Ascending aorta (tissue), 2 donors: ENCODE measurements around the gene RNF166. TPM values are rescaled to one million over a fixed set of nuclear protein-coding genes. Genes with fewer than 3 reads are reported as not detected.

Experiments used
- DNase-seq, 2 donors: peaks; one replicate each; pipeline ENCODE4 v3.0.0-alpha.2; 2019; ENCODE audit warnings: low spot score in 2 of 2
- H3K27ac ChIP-seq, 2 donors: fragments of 200-600 bp; sonication (generic); one replicate each; pipeline ENCODE4 v1.5.1; 2016 to 2017; ENCODE audit warnings: mild to moderate bottlenecking in 1 of 2
- H3K27me3 ChIP-seq: fragments of 200-600 bp; sonication (generic); one replicate; pipeline ENCODE4 v1.5.1; 2017
- H3K36me3 ChIP-seq, 2 donors: fragments of 200-600 bp; sonication (generic); one replicate each; pipeline ENCODE4 v1.5.1; 2016
- H3K4me1 ChIP-seq, 2 donors: fragments of 200-600 bp; sonication (generic); one replicate each; pipeline ENCODE4 v1.5.1; 2016 to 2017; ENCODE audit warnings: mild to moderate bottlenecking in 1 of 2
- H3K4me3 ChIP-seq, 2 donors: fragments of 200-600 bp; sonication (generic); one replicate each; pipeline ENCODE4 v1.5.1; 2016 to 2017; ENCODE audit warnings: mild to moderate bottlenecking in 1 of 2
- H3K9me3 ChIP-seq, 2 donors: fragments of 200-600 bp; sonication (generic); one replicate each; pipeline ENCODE4 v1.5.1; 2016
- intact Hi-C: fragments of 100-400 bp; cut with DNase I; formaldehyde crosslinking; loops from one replicate; pipeline ENCODE4 v1.15.1; 2023
- total RNA-seq: library from RNA; depleted of rRNA; stranded (reverse); fragments of >200 nt; gene quantifications from one replicate; pipeline ENCODE4 v1.1.0, GENCODE V29; 2016
- TF ChIP-seq, protein P1 (sequence below), 3 experiments: fragments of 200-600 bp in 2 of 3; fragments of 450-650 bp in 1 of 3; sonication (generic) in 2 of 3; IDR thresholded peaks; one replicate each; pipeline ENCODE4 v1.5.1; 2016 to 2019; ENCODE audit warnings: antibody characterized with exemption in 3 of 3, mild to moderate bottlenecking in 1 of 3, moderate library complexity in 1 of 3

The RNF166 gene
- total RNA-seq, 1 donor from 2014 or later = 44.3 TPM

DNA sequence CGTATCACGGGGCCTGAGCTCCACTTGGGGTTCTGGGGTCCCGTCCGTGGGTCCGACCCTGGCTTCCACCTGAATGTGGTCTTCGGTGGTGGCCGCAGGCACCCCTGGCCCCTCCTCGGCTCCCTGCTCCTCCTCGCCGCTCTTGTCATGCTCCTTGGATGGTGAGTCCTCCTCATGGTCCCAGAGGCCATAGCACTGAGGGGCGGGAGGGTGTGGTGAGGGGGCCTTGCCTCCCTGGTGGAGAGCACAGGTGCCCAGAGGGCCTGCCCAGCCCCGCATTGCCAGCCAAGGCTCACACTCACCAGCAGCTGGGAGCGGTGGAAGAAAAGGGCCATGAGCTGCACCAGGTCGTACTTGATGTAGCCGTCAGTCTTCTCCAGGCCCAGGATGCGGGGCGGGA is 15.0 kb upstream of the RNF166 start:
- Histone ChIP-seq H3K4me1 (no peaks in the 10 kb centered on the region), H3K4me3 (no peak overlapping the region), H3K27ac (no peak overlapping the region), H3K36me3 (peaks cover 79 to 99% of the 10 kb centered on the region in 2 donors), H3K9me3 (no peaks in the 10 kb centered on the region), H3K27me3 (no peaks in the 10 kb centered on the region)
- TF ChIP-seq, protein P1, sequence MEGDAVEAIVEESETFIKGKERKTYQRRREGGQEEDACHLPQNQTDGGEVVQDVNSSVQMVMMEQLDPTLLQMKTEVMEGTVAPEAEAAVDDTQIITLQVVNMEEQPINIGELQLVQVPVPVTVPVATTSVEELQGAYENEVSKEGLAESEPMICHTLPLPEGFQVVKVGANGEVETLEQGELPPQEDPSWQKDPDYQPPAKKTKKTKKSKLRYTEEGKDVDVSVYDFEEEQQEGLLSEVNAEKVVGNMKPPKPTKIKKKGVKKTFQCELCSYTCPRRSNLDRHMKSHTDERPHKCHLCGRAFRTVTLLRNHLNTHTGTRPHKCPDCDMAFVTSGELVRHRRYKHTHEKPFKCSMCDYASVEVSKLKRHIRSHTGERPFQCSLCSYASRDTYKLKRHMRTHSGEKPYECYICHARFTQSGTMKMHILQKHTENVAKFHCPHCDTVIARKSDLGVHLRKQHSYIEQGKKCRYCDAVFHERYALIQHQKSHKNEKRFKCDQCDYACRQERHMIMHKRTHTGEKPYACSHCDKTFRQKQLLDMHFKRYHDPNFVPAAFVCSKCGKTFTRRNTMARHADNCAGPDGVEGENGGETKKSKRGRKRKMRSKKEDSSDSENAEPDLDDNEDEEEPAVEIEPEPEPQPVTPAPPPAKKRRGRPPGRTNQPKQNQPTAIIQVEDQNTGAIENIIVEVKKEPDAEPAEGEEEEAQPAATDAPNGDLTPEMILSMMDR (IDR thresholded peaks at IDR 0.05) = no peak
- DNase-seq = no peak
- intact Hi-C loops = no loop called here

DNA sequence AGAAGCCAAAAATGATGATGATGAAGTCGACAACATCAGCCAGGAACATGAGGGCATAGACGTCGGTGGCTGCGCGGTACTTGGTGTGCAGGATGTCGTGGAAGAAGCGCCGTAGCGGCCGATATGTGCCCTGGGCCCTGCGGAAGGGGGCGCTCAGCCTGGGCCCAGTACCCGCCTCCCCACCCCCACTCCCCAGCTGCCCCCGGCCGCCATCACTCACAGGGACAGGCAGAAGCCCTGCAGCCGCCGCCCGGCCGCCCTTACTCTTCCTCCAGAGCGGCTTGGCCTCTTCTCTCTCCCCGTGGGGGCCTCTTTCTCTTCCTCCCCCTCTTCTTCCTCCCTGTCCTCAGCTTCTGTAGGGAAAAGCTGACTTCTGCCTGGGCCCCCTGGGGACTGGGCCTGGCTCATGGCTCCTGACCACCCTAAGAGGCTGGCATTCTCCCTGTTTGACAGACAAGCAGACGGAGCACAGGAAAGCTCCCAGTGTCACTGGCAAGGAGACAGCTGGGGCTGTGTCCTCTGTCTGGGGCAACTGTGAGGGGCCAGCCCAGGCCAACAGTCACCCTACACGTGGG is 14.3 kb upstream of the RNF166 start:
- TF ChIP-seq, protein P1 (IDR thresholded peaks at IDR 0.05) = no peak
- H3K4me1 ChIP-seq = no peaks in the 10 kb centered on the region
- H3K9me3 ChIP-seq = no peaks in the 10 kb centered on the region
- intact Hi-C loops = no loop called here
- H3K4me3 ChIP-seq = no peak overlapping the region
- H3K36me3 ChIP-seq = peaks cover 79 to 99% of the 10 kb centered on the region in 2 donors
- no peak overlapping the region for H3K27ac ChIP-seq
- H3K27me3 ChIP-seq = no peaks in the 10 kb centered on the region
- DNase-seq = no peak

DNA sequence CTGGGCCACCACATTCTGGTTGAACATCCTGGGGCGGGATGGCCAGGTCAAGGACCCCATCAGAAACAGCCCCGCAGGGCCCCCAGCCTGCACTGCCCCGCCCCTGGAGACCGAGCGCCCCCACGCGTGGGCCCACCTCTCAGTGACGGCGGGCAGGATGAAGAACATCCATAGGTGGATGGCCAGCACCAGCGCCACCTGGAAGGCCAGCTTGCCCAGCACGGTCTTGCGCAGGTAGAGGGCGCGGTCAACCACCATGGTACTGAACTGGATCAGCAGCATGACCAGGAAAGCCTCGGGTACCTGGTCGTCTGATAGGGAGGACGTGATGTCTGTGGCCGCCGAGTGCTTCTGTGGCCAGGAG is 13.7 kb upstream of the RNF166 start:
- Histone ChIP-seq H3K9me3 (no peaks in the 10 kb centered on the region), H3K4me1 (no peaks in the 10 kb centered on the region), H3K27me3 (no peaks in the 10 kb centered on the region), H3K27ac (no peak overlapping the region), H3K4me3 (no peak overlapping the region), H3K36me3 (peaks cover 79 to 99% of the 10 kb centered on the region in 2 donors)
- TF ChIP-seq, protein P1 (IDR thresholded peaks at IDR 0.05) = no peak
- intact Hi-C loops = no loop called here
- DNase-seq = no peak

DNA sequence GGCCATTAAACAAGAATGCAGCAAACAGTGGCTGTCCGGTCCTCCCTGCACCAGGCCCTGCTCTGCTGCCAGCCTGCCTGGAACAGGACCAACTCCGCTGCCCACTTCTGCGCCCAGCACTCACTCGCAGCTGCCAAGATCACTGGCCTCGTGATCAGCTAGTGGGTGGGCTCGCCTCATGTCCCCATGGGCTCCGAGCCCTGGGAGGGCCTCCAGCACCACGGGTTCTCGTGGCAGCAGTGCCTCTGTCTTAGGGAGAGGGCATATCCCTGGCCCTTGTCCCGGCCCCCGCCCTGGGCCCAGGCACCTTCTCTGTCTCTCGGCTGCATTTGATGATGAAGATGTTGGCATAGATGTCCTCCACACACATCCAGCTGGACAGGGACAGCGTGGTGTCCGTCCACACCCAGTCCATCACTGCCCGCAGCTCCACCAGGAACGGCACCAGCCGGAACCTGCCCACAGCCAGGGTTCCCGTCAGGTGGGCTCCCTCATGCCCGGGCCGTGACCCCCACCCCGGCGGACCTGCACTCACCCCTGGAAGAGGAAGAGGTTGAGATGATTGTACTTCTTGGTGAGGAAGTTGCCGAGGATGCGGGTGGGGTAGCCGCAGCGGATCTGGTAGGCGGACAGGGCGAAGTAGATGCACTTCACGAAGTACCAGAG is 13.2 kb upstream of the RNF166 start:
- intact Hi-C loops = no loop called here
- no peak overlapping the region for H3K27ac ChIP-seq
- TF ChIP-seq, protein P1 (IDR thresholded peaks at IDR 0.05) = no peak
- H3K4me3 ChIP-seq = no peak overlapping the region
- H3K36me3 ChIP-seq = peaks cover 79 to 99% of the 10 kb centered on the region in 2 donors
- H3K27me3 ChIP-seq = no peaks in the 10 kb centered on the region
- no peak for DNase-seq
- H3K4me1 ChIP-seq = no peaks in the 10 kb centered on the region
- H3K9me3 ChIP-seq = no peaks in the 10 kb centered on the region

DNA sequence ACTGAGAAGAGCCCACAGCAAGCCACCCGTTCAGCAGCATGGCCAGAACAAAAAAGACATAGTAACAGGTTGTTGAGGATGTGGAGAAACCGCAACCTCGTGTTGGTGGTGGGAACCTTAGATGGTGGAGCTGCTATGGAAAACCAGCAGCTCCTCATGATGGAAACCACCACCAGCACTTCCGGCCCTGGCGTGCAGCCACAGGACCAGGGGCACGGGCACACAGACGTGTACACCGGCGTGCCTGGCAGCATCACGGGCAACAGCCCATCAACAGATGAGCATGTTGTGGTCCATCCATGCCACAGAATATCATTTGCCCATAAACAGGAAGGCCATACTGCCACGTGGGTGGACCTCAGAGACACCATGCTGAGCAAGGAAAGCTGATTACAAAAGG is 12.0 kb upstream of the RNF166 start:
- Histone ChIP-seq H3K36me3 (peaks cover 72 to 98% of the 10 kb centered on the region in 2 donors), H3K4me3 (no peak overlapping the region), H3K27ac (no peak overlapping the region), H3K4me1 (no peaks in the 10 kb centered on the region), H3K9me3 (no peaks in the 10 kb centered on the region), H3K27me3 (no peaks in the 10 kb centered on the region)
- intact Hi-C loops = no loop called here
- TF ChIP-seq, protein P1 (IDR thresholded peaks at IDR 0.05) = no peak
- DNase-seq = no peak
